NCI-H69 (cell line): ENCODE results near the gene SIK2.

Source experiments
- DNase-seq: peaks from one replicate; lab custom pipeline; 2025; lab: John Stamatoyannopoulos, UW

SIK2 gene

DNA sequence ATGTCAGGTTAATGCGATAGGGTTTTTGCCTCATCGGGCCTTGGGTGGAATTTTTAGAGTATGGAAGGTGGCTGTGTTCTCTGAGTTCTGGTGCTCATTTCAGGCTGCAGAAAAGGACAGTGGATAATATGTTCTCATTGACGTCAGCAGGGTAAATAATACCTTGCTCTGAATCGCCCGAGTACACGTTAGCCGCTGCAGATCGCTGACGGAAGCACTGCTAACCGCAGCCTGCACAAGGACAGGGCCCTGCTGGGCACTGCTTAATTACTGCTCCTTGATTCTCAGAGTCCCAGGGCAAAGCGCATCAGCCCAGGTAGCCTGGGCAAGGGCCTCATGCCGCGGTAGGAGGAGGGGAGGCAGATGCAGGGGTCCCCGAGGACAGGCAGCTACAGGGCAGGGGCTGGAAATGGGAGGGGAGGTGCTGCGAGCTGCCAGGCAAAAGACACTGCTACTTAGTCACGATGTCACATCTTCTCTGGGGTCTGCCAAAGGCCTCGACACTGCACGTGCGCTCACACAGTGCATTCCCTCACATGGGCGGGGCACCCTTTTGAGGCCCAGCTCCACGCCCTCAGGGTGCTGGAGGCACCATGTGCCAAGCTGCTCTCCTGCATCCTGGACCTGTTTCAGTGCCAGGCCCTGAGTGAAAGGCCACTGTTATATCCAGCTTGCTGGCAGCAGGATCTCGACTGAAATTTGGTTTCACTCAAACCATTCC lies 128.8 kb downstream of the SIK2 start:
- peak; percentile 77 for DNase-seq

GRCh38 chr11:111731821-111732220 lies 129.6 kb downstream of the SIK2 start:
- no peak for DNase-seq

DNA sequence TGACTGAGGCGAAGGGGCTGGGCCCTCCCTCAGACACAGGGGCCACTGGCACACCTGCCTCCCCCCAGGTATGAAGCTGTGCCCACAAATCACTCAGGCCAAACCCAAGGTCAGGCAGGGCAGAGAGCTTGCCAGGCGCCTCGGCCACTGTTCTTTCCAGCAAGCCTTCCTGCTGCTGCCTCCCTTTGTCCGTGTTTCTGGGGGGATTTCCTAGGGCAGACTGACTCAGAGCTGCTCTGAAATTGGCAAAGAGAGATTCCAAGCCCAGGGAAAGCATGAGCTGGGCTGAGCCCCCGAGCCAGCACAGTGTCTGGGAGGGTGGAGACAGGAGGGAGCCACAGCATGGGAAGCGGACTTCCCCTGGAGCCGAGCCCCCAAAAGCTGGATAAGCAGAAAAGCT lies 130.8 kb downstream of the SIK2 start:
- no peak for DNase-seq

- no peak for DNase-seq
Observed at GRCh38 chr11:111733611-111734088, 131.4 kb downstream of the SIK2 start.

DNA sequence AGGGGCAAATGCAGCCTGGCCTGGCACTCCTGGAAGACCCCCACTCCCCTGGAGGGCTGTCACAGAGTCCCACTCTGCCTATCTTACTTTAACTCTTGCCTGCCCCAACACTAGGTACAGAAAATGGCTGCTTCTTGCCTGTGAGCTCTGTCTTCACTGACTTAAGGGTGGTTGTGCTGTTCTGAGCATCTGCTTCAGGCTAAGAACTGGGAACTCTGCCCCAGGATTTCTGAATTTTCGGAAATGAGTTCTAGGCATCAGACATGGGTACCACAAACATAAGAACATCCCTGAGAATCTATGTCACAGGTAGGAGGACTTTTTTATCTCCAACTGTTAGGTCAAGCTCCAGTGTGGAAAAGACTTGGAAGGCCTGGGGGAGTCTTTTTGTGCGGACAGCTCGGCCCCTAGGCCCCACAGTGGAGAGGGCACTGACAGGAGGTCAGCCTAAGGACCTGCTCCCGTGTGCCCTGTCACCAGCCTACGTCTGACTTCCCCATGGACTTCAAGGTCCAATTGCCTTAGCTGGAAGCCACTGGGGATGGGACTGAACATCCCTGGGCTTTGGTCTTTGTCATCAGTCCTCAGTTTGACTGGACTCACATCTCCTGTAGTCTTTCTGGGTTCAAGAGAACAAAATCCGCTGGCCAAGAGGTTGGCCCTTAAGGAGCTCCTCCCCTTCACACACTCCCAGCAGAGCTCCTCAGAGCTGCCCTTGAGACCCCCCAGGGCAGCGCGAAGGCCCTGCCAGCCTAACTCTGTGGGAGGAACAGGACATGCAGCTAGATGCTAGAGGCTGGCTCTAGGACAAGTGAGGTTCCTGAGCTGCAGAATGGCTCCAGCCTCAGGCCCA lies 132.1 kb downstream of the SIK2 start:
- peak; percentile 13 for DNase-seq

DNA sequence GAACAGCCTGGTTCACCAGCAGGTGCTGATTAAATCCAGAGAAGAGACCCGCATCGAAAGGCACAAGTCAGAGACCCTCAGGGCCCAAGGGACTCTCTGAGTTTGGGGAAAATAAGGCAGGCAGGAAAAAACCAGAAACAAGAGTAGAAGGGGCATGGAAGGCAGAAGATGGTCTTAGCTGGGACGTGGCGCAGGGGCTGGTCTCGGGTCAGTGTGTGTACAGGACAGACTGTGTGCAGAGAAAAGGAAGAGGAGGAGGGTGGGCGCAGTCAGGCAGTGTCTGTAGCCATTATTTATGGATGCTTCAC lies 132.7 kb downstream of the SIK2 start:
- DNase-seq: no peak

GRCh38 chr11:111735262-111736116 lies 133.2 kb downstream of the SIK2 start:
- DNase-seq: peak; percentile 91

DNA sequence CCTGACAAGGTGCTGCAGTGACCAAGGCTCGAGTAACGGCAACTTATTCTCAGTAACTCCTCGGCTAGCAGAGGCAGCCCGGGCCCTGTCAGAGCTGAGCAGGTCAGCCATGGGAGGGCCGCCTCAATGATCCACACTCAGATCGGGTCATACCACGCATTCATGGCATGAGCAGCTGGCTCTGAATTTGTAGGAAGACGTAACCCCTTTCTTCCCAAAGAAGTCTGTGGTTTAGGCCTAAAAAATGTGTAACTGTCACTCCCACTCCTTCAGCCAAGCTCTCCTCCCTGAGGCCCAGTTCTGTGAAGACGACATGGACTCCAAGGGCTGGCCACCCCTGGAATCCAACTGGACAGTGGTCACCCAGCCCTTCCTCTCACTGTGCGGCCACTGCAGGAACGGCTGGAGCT lies 133.9 kb downstream of the SIK2 start:
- DNase-seq: no peak

DNA sequence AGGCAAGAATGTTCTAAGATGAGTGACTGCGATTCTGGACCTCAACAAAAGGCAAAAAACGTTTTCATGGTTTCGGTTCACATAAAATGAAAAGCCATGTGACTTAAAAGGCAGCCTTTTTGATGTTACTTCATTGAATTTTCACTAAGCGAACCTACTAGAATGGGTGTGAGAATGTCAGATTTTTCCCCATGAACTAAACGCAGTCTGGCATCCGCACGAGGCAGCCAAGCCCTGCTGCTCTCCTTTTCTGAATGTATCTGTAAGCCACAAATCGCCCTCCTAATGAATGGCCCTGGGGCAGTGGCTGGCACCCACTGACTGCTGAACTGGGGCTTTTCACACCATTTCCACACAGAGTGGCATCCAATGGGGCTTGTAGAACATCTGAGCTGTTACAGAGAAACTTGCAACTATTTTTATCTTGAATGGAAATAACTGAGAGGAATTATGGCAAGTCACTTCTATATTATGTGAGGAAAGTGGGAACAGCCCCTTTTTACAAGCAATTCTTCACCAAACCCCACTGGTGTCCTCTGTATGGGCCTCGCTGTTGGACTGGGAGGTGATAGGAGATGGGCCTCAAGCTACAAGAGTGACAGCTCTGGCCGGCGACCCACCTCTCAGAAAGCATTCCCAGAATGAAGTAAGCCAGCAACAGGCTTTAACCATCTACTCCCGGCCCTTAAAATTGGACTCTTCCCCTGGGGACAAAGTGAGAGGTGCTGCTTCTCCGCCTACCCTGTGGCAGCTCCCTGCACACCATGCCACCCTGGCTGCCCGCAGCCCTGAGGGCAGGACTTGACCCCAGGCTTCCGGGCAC lies 134.6 kb downstream of the SIK2 start:
- no peak for DNase-seq

DNA sequence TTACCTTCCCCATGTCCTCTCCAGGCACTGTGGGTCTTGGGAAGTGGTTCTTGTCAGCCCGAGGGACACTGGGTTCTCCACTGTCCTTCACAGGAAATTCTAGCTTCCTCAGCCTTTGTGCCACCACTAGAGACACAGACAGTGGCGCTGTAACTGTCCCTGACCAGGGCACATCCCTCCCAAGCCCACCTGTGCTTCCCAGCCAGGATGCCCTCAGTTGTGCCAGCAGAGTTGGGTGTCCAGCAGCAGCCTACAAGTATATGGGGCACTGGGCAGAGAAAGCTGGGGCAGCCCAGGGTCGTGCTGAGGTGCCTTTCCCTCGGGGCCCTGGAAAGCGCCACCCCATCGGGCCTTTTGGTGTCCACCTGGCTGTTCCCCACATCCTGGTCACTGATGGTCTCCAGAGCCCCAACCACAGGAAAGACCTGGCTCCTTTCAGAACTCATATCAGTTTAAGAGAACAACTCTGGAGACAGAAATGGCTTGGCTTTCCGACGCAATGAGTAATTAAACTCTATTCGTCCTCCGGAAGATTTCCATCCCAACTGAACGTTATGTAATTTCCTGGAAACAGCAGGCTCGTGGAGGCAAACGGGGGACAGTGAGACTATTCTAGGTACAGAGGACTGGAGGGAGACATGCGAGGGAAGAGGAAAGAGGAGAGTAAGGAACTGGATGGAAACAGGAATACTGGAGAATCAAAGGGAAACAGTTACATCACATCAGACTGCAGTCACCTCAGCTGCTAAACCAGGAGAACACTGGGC lies 135.4 kb downstream of the SIK2 start:
- no peak for DNase-seq

GRCh38 chr11:111739299-111739698 lies 137.1 kb downstream of the SIK2 start:
- no peak for DNase-seq

GRCh38 chr11:111741751-111742150 lies 139.5 kb downstream of the SIK2 start:
- DNase-seq: no peak

GRCh38 chr11:111743700-111744099 lies 141.5 kb downstream of the SIK2 start:
- no peak for DNase-seq

GRCh38 chr11:111745719-111746504 lies 143.7 kb downstream of the SIK2 start:
- DNase-seq: no peak

GRCh38 chr11:111748035-111748804 lies 146.0 kb downstream of the SIK2 start:
- no peak for DNase-seq

GRCh38 chr11:111749646-111750045 lies 147.4 kb downstream of the SIK2 start:
- DNase-seq: no peak

GRCh38 chr11:111756097-111756496 lies 153.8 kb downstream of the SIK2 start:
- no peak for DNase-seq

DNA sequence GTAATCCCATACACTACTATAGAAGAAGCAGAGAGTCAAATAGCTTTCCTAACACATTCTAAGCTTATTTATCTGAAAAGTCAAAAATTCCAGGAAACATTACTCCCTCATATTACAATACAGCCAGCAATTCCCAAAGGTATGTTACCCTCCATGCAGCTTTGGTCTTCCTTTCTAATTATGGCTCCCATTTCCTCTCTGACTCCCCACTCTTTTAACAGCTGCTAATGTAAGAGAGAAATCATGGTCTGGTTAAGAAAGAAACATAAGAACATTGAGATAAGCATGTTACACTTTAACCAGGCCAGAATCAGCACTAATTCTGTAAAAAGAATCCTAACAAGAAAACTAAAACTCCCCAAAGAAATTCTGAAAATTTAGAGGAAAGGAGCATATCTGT lies 157.1 kb downstream of the SIK2 start:
- no peak for DNase-seq

- no peak for DNase-seq
Observed at GRCh38 chr11:111759778-111760407, 157.6 kb downstream of the SIK2 start.
